Endothelial cell of umbilical vein (primary cell): ENCODE data around the gene CXCL10. TPM values are rescaled to one million over a fixed set of nuclear protein-coding genes. Genes with fewer than 3 reads are reported as not detected.

ENCODE experiments used
- BruUV-seq: library from RNA; stranded (reverse); fragments of 400-500 nt; replicated peaks from 2 replicates; lab custom pipeline; 2021; lab: Mats Ljungman, UMichigan
- CTCF ChIA-PET: fragments of 300-600, 350-600 bp; sonication (Branson Sonifier 250); formaldehyde crosslinking; loops from one replicate; lab custom pipeline; 2021; ENCODE audit warnings: antibody characterized with exemption, inconsistent platforms; lab: Charles Lee
- POLR2A ChIA-PET: fragments of 300-600, 350-600 bp; sonication (Branson Sonifier 250); formaldehyde crosslinking; loops from one replicate; lab custom pipeline; 2021; ENCODE audit warnings: antibody characterized with exemption, inconsistent platforms; lab: Charles Lee
- DNase-seq: peaks from one replicate; pipeline ENCODE4 v3.0.0-alpha.2; 2011; ENCODE audit warnings: low read depth, low spot score
- FAIRE-seq: peaks from 2 replicates; lab custom pipeline; 2011; peaks lifted over from hg19 to GRCh38; lab: Jason Lieb, UNC
- H2AFZ ChIP-seq: 2 replicates; pipeline ENCODE4 v1.6.0; 2012; ENCODE audit warnings: low read depth, low read length, control low read depth, inconsistent platforms
- H3K27ac ChIP-seq: 2 replicates; pipeline ENCODE4 v1.5.1; 2011; ENCODE audit warnings: low read depth, mild to moderate bottlenecking, control low read depth, low read length, moderate library complexity; ENCODE audit not compliant: insufficient read depth
- H3K27me3 ChIP-seq, 2 experiments: 2 replicates each; pipeline versions ENCODE4 v1.6.0 to v1.6.1; 2011; ENCODE audit warnings: low read length in 2 of 2, mixed read lengths in 1 of 2; ENCODE audit not compliant: control insufficient read depth in 2 of 2, insufficient read depth in 2 of 2
- H3K36me3 ChIP-seq, 2 experiments: 2 replicates in 1 of 2; 3 replicates in 1 of 2; pipeline ENCODE4 v1.5.1; 2011; ENCODE audit warnings: low read length in 2 of 2, mild to moderate bottlenecking in 1 of 2, moderate library complexity in 1 of 2; ENCODE audit not compliant: control insufficient read depth in 2 of 2, insufficient read depth in 2 of 2; ENCODE audit errors: extremely low read depth in 1 of 2
- H3K4me1 ChIP-seq: 3 replicates; pipeline ENCODE4 v1.5.1; 2011; ENCODE audit warnings: mild to moderate bottlenecking, low read length; ENCODE audit not compliant: control insufficient read depth, insufficient read depth; ENCODE audit errors: extremely low read depth
- H3K4me2 ChIP-seq: 2 replicates; pipeline ENCODE4 v1.6.1; 2011; ENCODE audit warnings: low read length, control low read depth, mixed read lengths; ENCODE audit not compliant: insufficient read depth
- H3K4me3 ChIP-seq, 3 experiments: fragments of 200-600 bp in 1 of 3; sonication (generic), shearing (Covaris generic) in 1 of 3; replicated peaks in 1 of 3; 2 replicates each; pipeline ENCODE4 v1.5.1; 2011 to 2016; ENCODE audit warnings: control low read depth in 3 of 3, low read length in 3 of 3, mild to moderate bottlenecking in 2 of 3, inconsistent platforms in 1 of 3, low read depth in 1 of 3, moderate library complexity in 1 of 3; ENCODE audit not compliant: insufficient read depth in 1 of 3
- H3K79me2 ChIP-seq: 2 replicates; pipeline ENCODE4 v1.6.0; 2012; ENCODE audit warnings: low read length, inconsistent platforms; ENCODE audit not compliant: control insufficient read depth, insufficient read depth
- H3K9ac ChIP-seq: replicated peaks from 2 replicates; pipeline ENCODE3; 2011; ENCODE audit warnings: low read length, control low read depth; ENCODE audit not compliant: insufficient read depth; ENCODE audit errors: extremely low read depth
- H3K9me1 ChIP-seq: replicated peaks from 3 replicates; pipeline ENCODE4 v1.6.0; 2011; ENCODE audit warnings: mild to moderate bottlenecking, low read length; ENCODE audit not compliant: control insufficient read depth, insufficient read depth; ENCODE audit errors: extremely low read depth
- H3K9me3 ChIP-seq: replicated peaks from 2 replicates; pipeline ENCODE4 v1.5.1; 2012; ENCODE audit warnings: low read length, inconsistent platforms; ENCODE audit not compliant: control insufficient read depth, insufficient read depth
- H4K20me1 ChIP-seq: replicated peaks from 2 replicates; pipeline ENCODE3; 2011; ENCODE audit warnings: mild to moderate bottlenecking, low read length; ENCODE audit not compliant: control insufficient read depth, insufficient read depth; ENCODE audit errors: extremely low read depth
- GATA2 ChIP-seq: IDR thresholded peaks from 2 replicates; pipeline ENCODE4 v1.7.0; 2011; ENCODE audit warnings: low read depth, mild to moderate bottlenecking, moderate library complexity, mixed read lengths, low read length; ENCODE audit not compliant: insufficient read length, insufficient read depth
- JUN ChIP-seq: IDR thresholded peaks from 2 replicates; pipeline ENCODE4 v1.6.1; 2011; ENCODE audit warnings: borderline replicate concordance, low read depth; ENCODE audit not compliant: insufficient read length, insufficient read depth
- POLR2A ChIP-seq: IDR thresholded peaks from 2 replicates; pipeline ENCODE4 v1.6.1; 2012; ENCODE audit warnings: low read depth, mild to moderate bottlenecking, control low read depth, low read length
- POLR2AphosphoS5 ChIP-seq: IDR thresholded peaks from 2 replicates; pipeline ENCODE4 v1.6.1; 2012; ENCODE audit warnings: low read depth, mild to moderate bottlenecking, control low read depth, low read length, moderate library complexity; ENCODE audit not compliant: insufficient read depth
- dilution Hi-C: fragments of 300-500 bp; cut with MboI; formaldehyde crosslinking; loops from one replicate; pipeline ENCODE4 v1.15.0; 2019; ENCODE audit warnings: low sequenced_read_pairs; ENCODE audit not compliant: extremely low pct_ligation_motif_present
- intact Hi-C: fragments of 100-400 bp; cut with micrococcal nuclease; formaldehyde crosslinking; loops from one replicate; pipeline ENCODE4 v1.10.0; 2022
- polyA plus RNA-seq, 4 experiments: library from polyadenylated mRNA; depleted of rRNA in 3 of 4; stranded (reverse) in 3 of 4; unstranded in 1 of 4; fragments of >200 nt; gene quantifications; 2 replicates each; pipeline versions ENCODE4 v1.2.1 to v1.2.3, GENCODE V29; 2011 to 2012; ENCODE audit warnings: missing spikeins in 1 of 4
- total RNA-seq: library from RNA; stranded (reverse); gene quantifications from 2 replicates; pipeline ENCODE4 v1.2.3, GENCODE V29; 2021
- TF ChIP-seq, protein P1 (sequence below), 2 donors: IDR thresholded peaks; 1 replicate in 1 of 2; 2 replicates in 1 of 2; pipeline ENCODE4 v1.5.1; 2011; ENCODE audit warnings: low read length in 2 of 2, mild to moderate bottlenecking in 2 of 2, moderate library complexity in 2 of 2, control low read depth in 1 of 2, inconsistent platforms in 1 of 2, low read depth in 1 of 2; ENCODE audit not compliant: insufficient read depth in 1 of 2; ENCODE audit errors: extremely low read depth in 1 of 2

CXCL10 gene
- total and polyA plus RNA-seq, 2 donors (not counting 3 experiments of a cell fraction or from before 2014, with no cell fraction given): 0.18 TPM; not detected in 1

DNA sequence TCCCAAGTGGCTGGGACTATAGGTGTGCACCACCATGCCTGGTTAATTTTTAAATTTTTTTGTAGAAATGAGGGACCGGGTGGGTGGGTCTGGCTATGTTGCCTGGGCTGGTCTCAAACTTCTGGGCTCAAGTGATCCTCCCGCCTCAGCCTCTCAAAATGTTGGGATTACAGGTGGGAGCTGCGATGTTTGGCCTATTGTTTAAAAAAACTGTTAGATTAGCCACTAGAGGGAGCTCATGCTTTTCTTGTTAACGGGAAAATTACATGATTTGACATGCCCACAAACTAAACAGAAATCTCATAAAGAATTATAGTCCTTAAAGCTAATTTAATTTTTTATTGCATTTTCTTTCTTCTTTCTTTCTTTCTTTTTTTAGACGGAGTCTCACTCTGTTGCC is 27.6 kb downstream of the CXCL10 start:
- intact Hi-C loops: loop anchor here (1.0 kb wide), 1 partner anchor 72 kb away; no protein-coding TSS in a partner anchor
- dilution Hi-C loops: no loop called here
- H3K27me3 ChIP-seq: peaks cover 7 to 8% of the 10 kb centered on the region in 2 experiments
- no peaks in the 10 kb centered on the region for H4K20me1 ChIP-seq
- H3K79me2 ChIP-seq: no peaks in the 10 kb centered on the region
- H3K9ac ChIP-seq: no peak overlapping the region
- no peak overlapping the region for H3K4me3 ChIP-seq
- ChIA-PET CTCF (interaction anchor here (0.6 to 4.0 kb wide), 53 partner anchors 8 to 509 kb away, joined by 3 to 127 read pairs (median 5); partner anchors contain the start of genes ART3, CXCL11, CXCL9 and NAAA), POLR2A (interaction anchor here (1.1 kb wide), 1 partner anchor 40 kb away, joined by 3 read pairs; the partner anchor contains the start of gene CXCL11)
- no peaks in the 10 kb centered on the region for H3K4me1 ChIP-seq
- no peaks in the 10 kb centered on the region for H3K9me3 ChIP-seq
- H3K4me2 ChIP-seq: no peak overlapping the region
- no peak overlapping the region for H2AFZ ChIP-seq
- BruUV-seq: no TSS peak
- TF ChIP-seq, protein P1, sequence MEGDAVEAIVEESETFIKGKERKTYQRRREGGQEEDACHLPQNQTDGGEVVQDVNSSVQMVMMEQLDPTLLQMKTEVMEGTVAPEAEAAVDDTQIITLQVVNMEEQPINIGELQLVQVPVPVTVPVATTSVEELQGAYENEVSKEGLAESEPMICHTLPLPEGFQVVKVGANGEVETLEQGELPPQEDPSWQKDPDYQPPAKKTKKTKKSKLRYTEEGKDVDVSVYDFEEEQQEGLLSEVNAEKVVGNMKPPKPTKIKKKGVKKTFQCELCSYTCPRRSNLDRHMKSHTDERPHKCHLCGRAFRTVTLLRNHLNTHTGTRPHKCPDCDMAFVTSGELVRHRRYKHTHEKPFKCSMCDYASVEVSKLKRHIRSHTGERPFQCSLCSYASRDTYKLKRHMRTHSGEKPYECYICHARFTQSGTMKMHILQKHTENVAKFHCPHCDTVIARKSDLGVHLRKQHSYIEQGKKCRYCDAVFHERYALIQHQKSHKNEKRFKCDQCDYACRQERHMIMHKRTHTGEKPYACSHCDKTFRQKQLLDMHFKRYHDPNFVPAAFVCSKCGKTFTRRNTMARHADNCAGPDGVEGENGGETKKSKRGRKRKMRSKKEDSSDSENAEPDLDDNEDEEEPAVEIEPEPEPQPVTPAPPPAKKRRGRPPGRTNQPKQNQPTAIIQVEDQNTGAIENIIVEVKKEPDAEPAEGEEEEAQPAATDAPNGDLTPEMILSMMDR (IDR thresholded peaks at IDR 0.05; ENCODE audit: extremely low read depth in 1 of 2, insufficient read depth in 1 of 2, low read depth in 1 of 2, low read length in 2 of 2): peak; percentile 28 to 46
- no peak for TF ChIP-seq GATA2
- H3K9me1 ChIP-seq: no peaks in the 10 kb centered on the region
- peak; percentile 40 for DNase-seq
- FAIRE-seq: peak; percentile 82
- no peaks in the 10 kb centered on the region for H3K36me3 ChIP-seq
- no peak overlapping the region for H3K27ac ChIP-seq

- no peaks in the 10 kb centered on the region for H3K9me3 ChIP-seq
- TF ChIP-seq POLR2AphosphoS5 (no peak), POLR2A (no peak), JUN (no peak)
- TF ChIP-seq, protein P1 (IDR thresholded peaks at IDR 0.05; ENCODE audit: extremely low read depth in 1 of 2, insufficient read depth in 1 of 2, low read depth in 1 of 2, low read length in 2 of 2): no peak
- H3K4me2 ChIP-seq: no peak overlapping the region
- peaks cover 10% of the 10 kb centered on the region for H3K4me1 ChIP-seq
- no peak overlapping the region for H2AFZ ChIP-seq
- H3K9me1 ChIP-seq: no peaks in the 10 kb centered on the region
- ChIA-PET POLR2A (no interaction called here), CTCF (interaction anchor here (0.5 to 3.5 kb wide), 3 partner anchors 17 to 95 kb away, joined by 3 to 19 read pairs (median 3); no protein-coding TSS in a partner anchor)
- H3K27me3 ChIP-seq: peaks cover 7 to 8% of the 10 kb centered on the region in 2 experiments
- intact Hi-C loops (loop anchor here (5.0 kb wide), 1 partner anchor 95 kb away; no protein-coding TSS in a partner anchor), dilution Hi-C loops (no loop called here)
- H4K20me1 ChIP-seq: no peaks in the 10 kb centered on the region
- no TSS peak for BruUV-seq
- no peak overlapping the region for H3K4me3 ChIP-seq
- no peaks in the 10 kb centered on the region for H3K36me3 ChIP-seq
- DNase-seq (no peak), FAIRE-seq (no peak)
- H3K27ac ChIP-seq: no peak overlapping the region
- no peak overlapping the region for H3K9ac ChIP-seq
- peaks cover 31% of the 10 kb centered on the region for H3K79me2 ChIP-seq
Observed at GRCh38 chr4:75992462-75992861, 30.8 kb downstream of the CXCL10 start.
